HG03103 (cell line): ENCODE results near the gene PAWR.

ENCODE experiments used
- ATAC-seq: cut with Tn5 transposase; IDR thresholded peaks from one replicate; pipeline ENCODE4 v1.9.1; 2021; ENCODE audit warnings: low read depth; ENCODE audit not compliant: unreplicated experiment

Gene PAWR

GRCh38 chr12:79690638-79691510, at the start of gene PAWR:
Gene PAWR (minus strand): TSS chr12:79690964. CDS start chr12:79690244, 720 bp downstream.
- ATAC-seq = peak; percentile 53

DNA sequence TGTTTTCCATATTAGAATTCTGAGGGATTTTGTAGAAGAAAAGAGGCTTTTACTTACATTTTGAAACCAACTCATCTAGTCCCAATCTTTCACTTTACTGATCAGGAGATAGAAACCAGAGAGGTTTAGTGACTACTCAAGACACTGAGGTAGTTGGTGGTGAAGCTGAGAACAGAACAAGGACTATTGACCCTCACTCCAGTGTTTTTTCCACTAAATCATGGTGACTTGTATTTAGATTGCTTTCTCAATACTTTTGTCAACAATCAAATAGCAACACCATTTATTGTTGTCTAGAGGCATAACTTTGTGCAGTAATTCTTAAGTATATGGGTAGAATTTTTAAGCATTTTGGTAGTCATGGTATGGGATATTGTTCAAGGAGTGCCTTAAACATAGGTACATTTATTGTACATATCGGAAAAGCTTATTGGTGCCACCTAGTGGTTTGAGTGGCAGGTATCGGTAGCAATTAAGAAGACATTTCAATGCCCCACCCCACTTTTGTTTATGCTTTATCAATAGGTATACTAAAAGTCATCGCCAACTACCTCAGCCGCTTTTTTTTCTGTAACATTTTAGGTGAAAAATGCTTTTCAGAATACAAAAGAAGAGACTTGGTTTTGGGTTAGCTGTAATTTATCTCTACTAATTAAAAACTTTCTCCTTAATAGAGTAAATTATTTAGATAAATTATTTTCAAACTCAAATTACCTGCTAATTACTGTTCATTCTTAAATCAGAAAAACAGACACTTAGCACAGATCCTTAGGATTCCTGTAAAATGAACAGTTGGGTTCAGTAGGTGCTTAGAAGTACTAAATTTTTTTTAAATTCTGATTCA, 47.3 kb upstream of the PAWR start:
- ATAC-seq = peak; percentile 94

DNA sequence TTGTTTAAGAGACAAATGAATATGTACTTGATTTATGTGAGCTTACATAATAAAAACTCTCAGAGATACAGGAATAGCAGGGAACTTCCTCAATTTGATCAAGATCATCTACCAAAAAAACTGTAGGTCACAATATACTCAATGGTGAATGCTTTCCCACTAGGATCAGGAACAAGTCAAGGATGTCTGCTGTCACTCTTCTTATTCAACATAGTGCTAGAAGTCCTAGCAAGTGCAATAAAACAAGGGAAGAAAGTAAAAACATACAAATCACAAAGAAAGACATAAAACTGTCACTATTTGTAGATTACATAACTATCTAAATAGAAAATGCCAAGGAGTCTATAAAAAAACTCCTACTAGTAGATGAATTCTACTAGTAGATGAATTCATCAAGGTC, 41.9 kb upstream of the PAWR start:
- no peak for ATAC-seq

DNA sequence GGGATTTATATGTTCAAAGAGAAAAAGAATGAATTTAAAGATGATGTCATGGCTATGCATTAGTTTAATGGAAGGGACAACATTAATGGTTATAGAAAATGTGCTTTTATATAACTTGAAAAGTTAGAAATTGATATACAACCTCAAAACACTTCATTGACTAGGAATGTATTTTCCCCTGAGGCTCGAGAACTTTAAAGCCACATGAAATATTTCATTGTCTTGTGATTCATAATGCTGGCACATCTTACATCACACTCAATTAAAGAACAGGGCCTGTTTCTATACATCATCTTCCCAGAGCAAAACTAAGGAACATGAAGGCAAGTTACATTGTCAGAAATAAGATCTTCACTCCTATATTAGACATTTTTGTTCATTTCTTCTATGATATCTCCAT, 35.2 kb upstream of the PAWR start:
- no peak for ATAC-seq

DNA sequence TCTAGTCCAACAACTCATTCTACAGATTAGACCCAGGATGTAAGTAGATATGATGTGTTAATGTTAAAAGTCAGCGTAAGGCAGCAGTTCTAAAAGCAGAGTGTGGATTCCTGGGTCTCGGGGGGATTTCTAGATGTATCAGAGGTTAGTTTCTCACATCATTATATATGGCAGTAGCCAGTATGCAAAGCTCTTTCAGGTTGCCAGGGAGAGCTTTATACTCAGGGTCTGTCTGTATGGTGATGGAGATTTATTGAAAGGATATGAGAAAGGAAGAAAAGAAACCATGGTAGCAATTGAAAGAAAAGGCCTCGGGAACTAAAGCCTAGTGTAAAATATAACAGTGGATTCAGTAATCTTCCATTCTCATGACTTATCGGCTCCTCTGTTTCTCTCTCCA, 26.2 kb upstream of the PAWR start:
- ATAC-seq = no peak

- no peak for ATAC-seq
Measured at GRCh38 chr12:79715308-79715707, 24.5 kb upstream of the PAWR start.

- ATAC-seq = no peak
Measured at GRCh38 chr12:79710707-79711483, 20.1 kb upstream of the PAWR start.

GRCh38 chr12:79707830-79708229, 17.1 kb upstream of the PAWR start:
- ATAC-seq = no peak

DNA sequence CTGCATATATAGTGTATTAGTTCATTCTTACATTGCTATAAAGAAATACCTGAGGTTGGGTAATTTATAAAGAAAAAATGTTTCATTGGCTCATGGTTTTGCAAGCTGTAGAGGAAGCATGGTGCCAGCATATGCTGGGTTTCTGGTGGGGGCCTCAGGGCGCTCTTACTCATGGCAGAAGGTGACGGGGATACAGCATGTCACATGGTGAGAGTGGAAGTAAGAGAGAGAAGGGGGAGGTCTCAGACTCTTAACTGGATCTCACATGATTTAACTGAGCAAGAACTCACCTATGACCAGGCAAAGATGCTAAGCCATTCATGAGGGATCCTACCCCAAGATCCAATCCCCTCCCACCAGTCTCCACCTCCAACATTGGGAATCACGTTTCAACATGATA, 15.9 kb upstream of the PAWR start:
- no peak for ATAC-seq

GRCh38 chr12:79706156-79706555, 15.4 kb upstream of the PAWR start:
- no peak for ATAC-seq

DNA sequence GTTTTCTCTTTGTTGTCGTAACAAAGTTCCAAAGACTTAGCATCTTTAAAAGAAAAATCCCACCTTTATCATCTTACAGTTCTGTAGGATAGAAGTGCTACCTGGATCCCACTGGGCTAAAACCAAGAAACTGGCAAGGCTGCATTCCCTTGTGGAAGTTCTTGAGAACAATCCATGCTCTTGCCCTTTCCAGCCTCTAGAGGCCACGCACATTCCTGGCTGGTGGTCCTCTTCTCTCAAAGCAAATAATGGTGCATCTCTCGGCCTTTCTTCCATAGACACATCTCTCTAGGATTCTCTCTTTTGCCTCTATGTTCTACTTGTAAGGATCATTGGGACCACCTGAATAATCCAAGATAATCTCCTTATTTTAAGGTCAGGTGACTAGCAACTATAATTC, 8.2 kb upstream of the PAWR start:
- no peak for ATAC-seq

- no peak for ATAC-seq
Measured at GRCh38 chr12:79696416-79696815, 5.7 kb upstream of the PAWR start.

GRCh38 chr12:79692860-79693577, 2.3 kb upstream of the PAWR start:
- no peak for ATAC-seq

- no peak for ATAC-seq
Measured at GRCh38 chr12:79691511-79692248, 916 bp upstream of the PAWR start.

- peak; percentile 18 for ATAC-seq
Measured at GRCh38 chr12:79690142-79690637, 574 bp downstream of the PAWR start.

DNA sequence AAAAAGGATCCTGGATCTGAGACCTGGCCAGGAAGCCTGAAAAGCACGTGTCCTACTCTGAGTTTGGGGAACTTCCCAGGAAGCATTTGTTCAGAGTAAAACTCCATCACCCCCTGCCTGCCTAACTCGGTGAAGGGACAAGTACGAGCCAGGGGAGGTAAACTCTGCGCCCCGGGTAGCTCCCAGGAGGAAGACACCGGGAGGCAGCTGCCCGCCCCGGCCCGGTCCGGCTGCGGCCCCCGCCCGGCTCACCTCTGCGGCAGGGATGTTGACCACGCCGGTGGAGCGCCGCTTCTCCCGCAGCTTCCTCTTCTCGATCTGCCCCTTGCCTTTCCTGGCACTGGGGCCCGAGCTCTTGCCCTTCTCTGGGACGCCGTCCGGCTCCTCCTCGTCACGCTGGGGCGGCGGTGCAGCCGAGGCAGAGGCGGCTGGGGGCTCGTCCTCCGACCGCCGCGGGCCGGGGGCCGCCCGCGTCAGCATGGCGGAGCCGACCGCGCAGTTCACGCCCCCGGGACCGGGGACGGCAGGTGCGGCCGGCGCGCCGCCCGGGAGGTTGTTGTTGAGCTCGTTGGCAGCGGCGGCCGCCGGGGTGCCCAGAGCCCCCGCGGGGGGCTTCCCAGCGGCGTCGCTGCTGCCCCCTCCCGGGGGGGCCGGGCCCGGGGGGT, 1.2 kb downstream of the PAWR start:
- ATAC-seq = peak; percentile 11

DNA sequence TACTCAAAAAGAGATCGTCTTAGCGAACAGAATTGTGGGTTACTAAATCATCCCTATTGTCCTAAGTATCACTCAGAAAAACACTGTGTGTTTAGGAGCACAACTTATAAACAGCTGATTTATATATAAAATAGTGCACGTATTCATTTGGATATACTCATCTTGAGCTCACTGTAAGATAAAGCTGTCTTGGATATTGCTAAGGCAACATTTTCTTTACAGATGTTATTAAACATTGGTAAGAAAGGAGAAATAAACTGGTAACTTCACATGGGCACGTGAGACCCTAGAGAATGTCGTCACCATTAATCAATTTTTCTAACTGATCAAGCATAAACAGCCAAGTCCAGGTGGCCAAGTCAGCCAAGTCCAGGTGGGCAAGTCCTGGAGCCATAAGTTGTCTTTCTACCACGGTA, 1.7 kb downstream of the PAWR start:
- ATAC-seq = no peak

GRCh38 chr12:79688376-79689060, 2.2 kb downstream of the PAWR start:
- ATAC-seq = no peak
